PC-3 (cell line): ENCODE data around the gene CDIP1. TPM values are rescaled to one million over a fixed set of nuclear protein-coding genes. Genes with fewer than 3 reads are reported as not detected.

Experiments
- ATAC-seq: fragments of 200-7000 bp; cut with Tn5 transposase; 2 replicates; pipeline ENCODE4 v1.9.1; 2020; ENCODE audit warnings: mild to moderate bottlenecking, moderate library complexity
- BruUV-seq: library from RNA; stranded (reverse); fragments of 400-500 nt; replicated peaks from 2 replicates; lab custom pipeline; 2021; lab: Mats Ljungman, UMichigan
- CTCF ChIA-PET: fragments of 300-600 bp; sonication (Branson Sonifier 250); formaldehyde crosslinking; loops from one replicate; lab custom pipeline; 2022; ENCODE audit warnings: antibody characterized with exemption; lab: Charles Lee
- POLR2A ChIA-PET: fragments of 300-600 bp; sonication (Branson Sonifier 250); formaldehyde crosslinking; loops from one replicate; lab custom pipeline; 2022; ENCODE audit warnings: antibody characterized with exemption; ENCODE audit not compliant: unreplicated experiment; lab: Charles Lee
- DNase-seq: peaks from one replicate; pipeline ENCODE4 v3.0.0-alpha.2; 2015
- H2AFZ ChIP-seq: fragments of 300-600 bp; sonication (generic); 2 replicates; pipeline ENCODE4 v1.6.0; 2016; ENCODE audit warnings: antibody characterized with exemption, low read length
- H3F3A ChIP-seq: fragments of 300-600 bp; sonication (generic); one replicate; pipeline ENCODE4 v1.6.0; 2017; ENCODE audit warnings: antibody characterized with exemption, low read length, control low read depth, mild to moderate bottlenecking; ENCODE audit not compliant: unreplicated experiment
- H3K27ac ChIP-seq: fragments of 300-600 bp; sonication (generic); 2 replicates; pipeline ENCODE4 v1.5.1; 2016; ENCODE audit warnings: mild to moderate bottlenecking, low read length
- H3K27me3 ChIP-seq: fragments of 300-600 bp; sonication (generic); 2 replicates; pipeline ENCODE4 v1.6.1; 2016; ENCODE audit warnings: low read length, mixed read lengths
- H3K36me3 ChIP-seq: fragments of 300-600 bp; sonication (generic); 2 replicates; pipeline ENCODE4 v1.6.1; 2016; ENCODE audit warnings: low read depth, mixed run types, low read length, mixed read lengths
- H3K4me1 ChIP-seq: fragments of 300-600 bp; sonication (generic); 2 replicates; pipeline ENCODE4 v1.5.1; 2016; ENCODE audit warnings: low read length; ENCODE audit not compliant: insufficient read depth
- H3K4me2 ChIP-seq: fragments of 300-600 bp; sonication (generic); 2 replicates; pipeline ENCODE4 v1.6.0; 2016; ENCODE audit warnings: low read length
- H3K4me3 ChIP-seq: fragments of 300-600 bp; sonication (generic); 2 replicates; pipeline ENCODE4 v1.5.1; 2016; ENCODE audit warnings: mild to moderate bottlenecking, low read length, mixed read lengths
- H3K79me2 ChIP-seq: fragments of 300-600 bp; sonication (generic); 2 replicates; pipeline ENCODE4 v1.6.1; 2017; ENCODE audit warnings: low read length, mixed read lengths
- H3K9ac ChIP-seq: fragments of 300-600 bp; sonication (generic); 2 replicates; pipeline ENCODE4 v1.6.0; 2016; ENCODE audit warnings: mild to moderate bottlenecking, low read length
- H3K9me2 ChIP-seq: fragments of 300-600 bp; sonication (generic); replicated peaks from 2 replicates; pipeline ENCODE4 v1.6.1; 2016; ENCODE audit warnings: mixed run types, low read length, mixed read lengths
- H3K9me3 ChIP-seq: fragments of 300-600 bp; sonication (generic); 2 replicates; pipeline ENCODE4 v1.6.1; 2016; ENCODE audit warnings: low read length, mixed read lengths
- H4K20me1 ChIP-seq: fragments of 300-600 bp; sonication (generic); 2 replicates; pipeline ENCODE4 v1.6.1; 2016; ENCODE audit warnings: low read length, mixed read lengths
- EZH2 ChIP-seq: fragments of 300-600 bp; sonication (generic); IDR thresholded peaks from one replicate; pipeline ENCODE4 v1.6.1; 2017; ENCODE audit warnings: antibody characterized with exemption, mild to moderate bottlenecking, low read length; ENCODE audit not compliant: unreplicated experiment
- EZH2phosphoT487 ChIP-seq: fragments of 300-600 bp; sonication (generic); IDR thresholded peaks from 2 replicates; pipeline ENCODE4 v1.6.1; 2018; ENCODE audit warnings: mild to moderate bottlenecking, antibody characterized with exemption, low read length, borderline replicate concordance
- intact Hi-C: fragments of 100-400 bp; cut with micrococcal nuclease; formaldehyde crosslinking; loops from 2 replicates; pipeline ENCODE4 v1.9.0; 2023
- total RNA-seq: library from RNA; depleted of rRNA; stranded (reverse); fragments of >200 nt; gene quantifications from 2 replicates; pipeline ENCODE4 v1.2.3, GENCODE V29; 2014
- TF ChIP-seq, protein P1 (sequence below): fragments of 300-600 bp; sonication (generic); conservative IDR thresholded peaks from 2 replicates; pipeline ENCODE4 v1.5.1; 2017; ENCODE audit warnings: antibody characterized with exemption, low read depth, mild to moderate bottlenecking, low read length

Gene CDIP1
- total RNA-seq, 1 experiment from 2014 or later: 8.7 TPM

DNA sequence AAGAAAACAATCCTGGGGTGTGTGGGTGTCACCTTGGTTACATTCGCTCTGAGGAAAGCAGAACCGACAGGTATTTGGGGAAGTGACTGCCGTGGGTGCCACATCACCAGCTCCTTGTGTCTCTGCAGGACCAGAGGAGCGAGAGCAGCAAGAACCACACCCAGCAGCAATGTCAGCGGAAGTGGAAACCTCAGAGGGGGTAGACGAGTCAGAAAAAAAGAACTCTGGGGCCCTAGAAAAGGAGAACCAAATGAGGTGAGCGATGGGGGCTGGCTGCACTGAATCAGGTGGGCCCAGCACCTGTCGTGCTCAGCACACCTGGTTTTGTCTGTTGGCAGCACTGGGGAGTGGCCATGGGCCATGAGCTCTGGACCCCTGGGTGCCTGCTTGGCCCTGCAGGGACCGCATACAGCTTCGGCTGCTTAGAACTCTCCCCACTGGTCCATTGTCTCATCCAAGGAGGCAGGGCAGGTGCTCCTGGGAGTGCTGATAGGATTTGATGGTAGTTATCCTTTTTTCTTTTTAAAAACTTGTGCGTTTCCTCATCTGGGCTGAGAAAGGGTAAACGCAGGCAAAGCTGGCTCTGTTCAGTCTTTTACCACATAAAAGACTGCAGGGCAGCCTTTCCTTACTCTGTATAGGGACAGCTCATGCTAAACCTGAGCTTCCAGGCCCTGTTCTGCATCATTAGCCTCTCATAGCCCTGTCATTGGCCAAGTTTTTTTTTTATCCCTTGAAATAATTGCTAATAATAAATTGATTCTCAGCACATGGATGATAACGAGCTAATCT, 33.0 kb downstream of the CDIP1 start:
- Histone ChIP-seq H3F3A (no peaks in the 10 kb centered on the region), H4K20me1 (peaks cover 6% of the 10 kb centered on the region; the same call in 1 of the 2 replicates), H3K27me3 (no peaks in the 10 kb centered on the region), H3K4me2 (no peak overlapping the region), H3K9me3 (no peaks in the 10 kb centered on the region), H3K9me2 (no peaks in the 10 kb centered on the region), H3K79me2 (peaks cover 31% of the 10 kb centered on the region), H3K4me1 (peaks cover 15% of the 10 kb centered on the region), H2AFZ (no peak overlapping the region), H3K36me3 (peaks cover 7% of the 10 kb centered on the region; the same call in 1 of the 2 replicates), H3K27ac (no peak overlapping the region), H3K4me3 (no peak overlapping the region), H3K9ac (no peak overlapping the region)
- TF ChIP-seq, protein P1, sequence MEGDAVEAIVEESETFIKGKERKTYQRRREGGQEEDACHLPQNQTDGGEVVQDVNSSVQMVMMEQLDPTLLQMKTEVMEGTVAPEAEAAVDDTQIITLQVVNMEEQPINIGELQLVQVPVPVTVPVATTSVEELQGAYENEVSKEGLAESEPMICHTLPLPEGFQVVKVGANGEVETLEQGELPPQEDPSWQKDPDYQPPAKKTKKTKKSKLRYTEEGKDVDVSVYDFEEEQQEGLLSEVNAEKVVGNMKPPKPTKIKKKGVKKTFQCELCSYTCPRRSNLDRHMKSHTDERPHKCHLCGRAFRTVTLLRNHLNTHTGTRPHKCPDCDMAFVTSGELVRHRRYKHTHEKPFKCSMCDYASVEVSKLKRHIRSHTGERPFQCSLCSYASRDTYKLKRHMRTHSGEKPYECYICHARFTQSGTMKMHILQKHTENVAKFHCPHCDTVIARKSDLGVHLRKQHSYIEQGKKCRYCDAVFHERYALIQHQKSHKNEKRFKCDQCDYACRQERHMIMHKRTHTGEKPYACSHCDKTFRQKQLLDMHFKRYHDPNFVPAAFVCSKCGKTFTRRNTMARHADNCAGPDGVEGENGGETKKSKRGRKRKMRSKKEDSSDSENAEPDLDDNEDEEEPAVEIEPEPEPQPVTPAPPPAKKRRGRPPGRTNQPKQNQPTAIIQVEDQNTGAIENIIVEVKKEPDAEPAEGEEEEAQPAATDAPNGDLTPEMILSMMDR: no peak
- TF ChIP-seq EZH2 (no peak), EZH2phosphoT487 (no peak)
- BruUV-seq: no TSS peak
- intact Hi-C loops: loop anchor here (1.0 kb wide), 2 partner anchors 43 to 80 kb away; no protein-coding TSS in a partner anchor
- no peak for ATAC-seq
- ChIA-PET POLR2A (no interaction called here), CTCF (interaction anchor here (0.6 to 2.2 kb wide), 3 partner anchors 43 to 146 kb away, joined by 3 to 13 read pairs (median 3); no protein-coding TSS in a partner anchor)
- no peak for DNase-seq

DNA sequence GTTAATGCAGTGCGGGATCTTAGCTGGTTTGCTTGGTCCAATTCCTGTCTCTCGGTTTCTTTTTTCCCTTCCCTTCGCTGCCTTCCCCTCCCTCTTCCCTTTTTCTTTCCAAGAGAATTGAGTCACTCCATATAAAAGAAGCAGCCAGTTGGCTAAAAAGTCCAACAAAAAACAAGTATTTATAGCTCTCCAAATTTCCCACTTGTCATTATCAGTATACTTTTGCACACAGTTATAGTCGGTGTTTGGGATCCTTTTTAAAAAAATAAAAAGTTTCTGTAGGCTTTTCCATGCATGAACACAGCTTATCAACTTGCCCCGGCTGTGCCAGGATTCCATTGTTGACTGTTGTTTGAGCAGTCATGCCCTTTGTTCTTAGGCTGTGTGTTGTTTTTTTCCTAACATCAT, 37.5 kb downstream of the CDIP1 start:
- Histone ChIP-seq H3K9me3 (no peaks in the 10 kb centered on the region), H3K79me2 (peaks cover 67% of the 10 kb centered on the region), H3K36me3 (peaks cover 3% of the 10 kb centered on the region; the same call in 1 of the 2 replicates), H3K27me3 (no peaks in the 10 kb centered on the region), H3K27ac (peak overlapping the region; percentile 46), H3K4me3 (peak overlapping the region; percentile 56; the same call in 1 of the 2 replicates), H3K4me1 (peaks cover 43% of the 10 kb centered on the region), H2AFZ (no peak overlapping the region), H3F3A (no peaks in the 10 kb centered on the region), H3K9ac (no peak overlapping the region), H4K20me1 (peaks cover 6% of the 10 kb centered on the region; the same call in 1 of the 2 replicates), H3K4me2 (peak overlapping the region; percentile 77), H3K9me2 (no peaks in the 10 kb centered on the region)
- ATAC-seq: peak; percentile 65
- no TSS peak for BruUV-seq
- POLR2A ChIA-PET: interaction anchor here (0.6 kb wide), 1 partner anchor 172 kb away, joined by 3 read pairs; no protein-coding TSS in a partner anchor
- intact Hi-C loops: no loop called here
- peak; percentile 58 for DNase-seq
- TF ChIP-seq EZH2phosphoT487 (no peak), EZH2 (no peak)
- TF ChIP-seq, protein P1: no peak
- CTCF ChIA-PET: interaction anchor here (1.7 kb wide), 1 partner anchor 25 kb away, joined by 10 read pairs; the partner anchor contains the start of gene HMOX2
